ENCODE data around the gene IQCF2. TPM values are rescaled to one million over a fixed set of nuclear protein-coding genes. Genes with fewer than 3 reads are reported as not detected.

The IQCF2 gene
- total and polyA plus RNA-seq, 9 of the 15 experiments (the other 6 are each of a cell fraction or from before 2014, with no cell fraction given), result not detected

GRCh38 chr3:51874411-51874810, 13.0 kb downstream of the IQCF2 start:
- BruUV-seq (replicated peaks), result no TSS peak
- Histone ChIP-seq H3K9ac (ENCODE audit: insufficient read depth in 1 of 2, low read depth in 2 of 2, low read length in 2 of 2) (no peak overlapping the region), H3K4me3 (no peak overlapping the region), H3K27me3 (ENCODE audit: control insufficient read depth in 2 of 2, insufficient read depth in 2 of 2, low read length in 2 of 2) (peaks cover 0 to 10% of the 10 kb centered on the region in 2 experiments; a peak in 2 of 5 replicates), H3K4me2 (ENCODE audit: insufficient read depth, low read length) (no peak overlapping the region), H3K9me3 (replicated peaks; ENCODE audit: control insufficient read depth, insufficient read depth, low read depth, low read length) (no peaks in the 10 kb centered on the region), H3K9me1 (ENCODE audit: control insufficient read depth, insufficient read depth, low read length) (no peaks in the 10 kb centered on the region), H3K36me3 (ENCODE audit: control insufficient read depth, insufficient read depth, low read length) (no peaks in the 10 kb centered on the region), H2AFZ (ENCODE audit: low read depth, low read length) (no peak overlapping the region), H4K20me1 (replicated peaks; ENCODE audit: control insufficient read depth, insufficient read depth, low read length) (no peaks in the 10 kb centered on the region), H3K79me2 (ENCODE audit: control insufficient read depth, insufficient read depth, low read length) (no peaks in the 10 kb centered on the region), H3K27ac (ENCODE audit: extremely low read depth, low read depth, low read length) (no peak overlapping the region), H3K4me1 (replicated peaks in 1 of 2; ENCODE audit: control insufficient read depth in 2 of 2, insufficient read depth in 2 of 2, low read length in 2 of 2) (peaks cover 0 to 3% of the 10 kb centered on the region in 2 experiments; a peak in 2 of 5 replicates)
- in situ Hi-C loops (cut with MboI), result no loop called here
- ChIA-PET POLR2A (interaction anchor here (0.8 kb wide), 1 partner anchor 10 kb away, joined by 3 read pairs; no protein-coding TSS in a partner anchor), CTCF (ENCODE audit: low intra/inter-chr PET ratio) (no interaction called here)
- no peak for TF ChIP-seq POLR2AphosphoS2 (IDR thresholded peaks at IDR 0.05; ENCODE audit: low read length)
- no peak for FAIRE-seq
- no peak for ATAC-seq
- WGBS (ENCODE audit: insufficient coverage, low coverage, missing lambda C conversion rate), result 0% methylated on average over 2 of the region's 2 CpGs
- DNase-seq (ENCODE audit: extremely low read depth in 1 of 4, low spot score in 3 of 4), result no peak
- intact Hi-C loops (cut with micrococcal nuclease), result no loop called here

GRCh38 chr3:51874889-51875288, 13.5 kb downstream of the IQCF2 start:
- Histone ChIP-seq H4K20me1 (replicated peaks; ENCODE audit: control insufficient read depth, insufficient read depth, low read length) (no peaks in the 10 kb centered on the region), H3K27ac (ENCODE audit: extremely low read depth, low read depth, low read length) (no peak overlapping the region), H3K4me3 (no peak overlapping the region), H3K9ac (ENCODE audit: insufficient read depth in 1 of 2, low read depth in 2 of 2, low read length in 2 of 2) (no peak overlapping the region), H3K27me3 (ENCODE audit: control insufficient read depth in 2 of 2, insufficient read depth in 2 of 2, low read length in 2 of 2) (peaks cover 0 to 10% of the 10 kb centered on the region in 2 experiments; a peak in 2 of 5 replicates), H3K4me2 (ENCODE audit: insufficient read depth, low read length) (no peak overlapping the region), H3K9me3 (replicated peaks; ENCODE audit: control insufficient read depth, insufficient read depth, low read depth, low read length) (no peaks in the 10 kb centered on the region), H3K9me1 (ENCODE audit: control insufficient read depth, insufficient read depth, low read length) (no peaks in the 10 kb centered on the region), H2AFZ (ENCODE audit: low read depth, low read length) (no peak overlapping the region), H3K36me3 (ENCODE audit: control insufficient read depth, insufficient read depth, low read length) (no peaks in the 10 kb centered on the region), H3K79me2 (ENCODE audit: control insufficient read depth, insufficient read depth, low read length) (no peaks in the 10 kb centered on the region), H3K4me1 (replicated peaks in 1 of 2; ENCODE audit: control insufficient read depth in 2 of 2, insufficient read depth in 2 of 2, low read length in 2 of 2) (no peaks in the 10 kb centered on the region)
- FAIRE-seq (no peak), DNase-seq (ENCODE audit: extremely low read depth in 1 of 4, low spot score in 3 of 4) (peak in 2 of 4 experiments; percentile 12 to 16), ATAC-seq (no peak)
- intact Hi-C loops (cut with micrococcal nuclease) (no loop called here), in situ Hi-C loops (cut with MboI) (no loop called here)
- peak; percentile 22 for TF ChIP-seq MEIS2 (IDR thresholded peaks at IDR 0.05; ENCODE audit: partially characterized antibody)
- no peak for TF ChIP-seq NCOA2 (IDR thresholded peaks at IDR 0.05; ENCODE audit: partially characterized antibody in 2 of 2)
- POLR2A ChIA-PET, result interaction anchor here (0.8 kb wide), 1 partner anchor 10 kb away, joined by 3 read pairs; no protein-coding TSS in a partner anchor
- CTCF ChIA-PET (ENCODE audit: low intra/inter-chr PET ratio), result no interaction called here
- BruUV-seq (replicated peaks), result no TSS peak
- WGBS (ENCODE audit: insufficient coverage, low coverage, missing lambda C conversion rate), result 0% methylated on average over 3 of the region's 4 CpGs

Measured in K562 (cell line).